Osteocyte (in vitro differentiated cells): ENCODE data around the gene GNG13. TPM values are rescaled to one million over a fixed set of nuclear protein-coding genes. Genes with fewer than 3 reads are reported as not detected.

Experiments used
- DNase-seq: peaks from one replicate; pipeline ENCODE4 v3.0.0; 2021; ENCODE audit warnings: mixed read lengths; ENCODE audit not compliant: unreplicated experiment; ENCODE audit errors: extremely low spot score
- H3K27ac Mint-ChIP-seq: one replicate; pipeline ENCODE4 v1.8.0; 2021; ENCODE audit warnings: mild to moderate bottlenecking, mixed read lengths; ENCODE audit not compliant: unreplicated experiment
- H3K27me3 Mint-ChIP-seq: one replicate; pipeline ENCODE4 v1.8.0; 2021; ENCODE audit warnings: mixed read lengths; ENCODE audit not compliant: unreplicated experiment
- H3K36me3 Mint-ChIP-seq: one replicate; pipeline ENCODE4 v1.8.0; 2021; ENCODE audit warnings: mixed read lengths; ENCODE audit not compliant: unreplicated experiment
- H3K4me1 Mint-ChIP-seq: one replicate; pipeline ENCODE4 v1.8.0; 2021; ENCODE audit warnings: mixed read lengths; ENCODE audit not compliant: unreplicated experiment
- H3K4me3 Mint-ChIP-seq: one replicate; pipeline ENCODE4 v1.8.0; 2021; ENCODE audit warnings: mild to moderate bottlenecking, moderate library complexity, mixed read lengths; ENCODE audit not compliant: unreplicated experiment
- H3K9me3 Mint-ChIP-seq: one replicate; pipeline ENCODE4 v1.8.0; 2021; ENCODE audit warnings: mixed read lengths; ENCODE audit not compliant: unreplicated experiment
- total RNA-seq: library from RNA; stranded (reverse); gene quantifications from 2 replicates; pipeline ENCODE4 v1.2.1, GENCODE V29; 2021
- TF ChIP-seq, protein P1 (sequence below): fragments of 200-600 bp; sonication (generic); IDR thresholded peaks from 2 replicates; pipeline ENCODE4 v1.5.0; 2021; ENCODE audit warnings: antibody characterized with exemption, mild to moderate bottlenecking, moderate library complexity

GNG13 gene
- total RNA-seq, 1 donor from 2014 or later: not detected

DNA sequence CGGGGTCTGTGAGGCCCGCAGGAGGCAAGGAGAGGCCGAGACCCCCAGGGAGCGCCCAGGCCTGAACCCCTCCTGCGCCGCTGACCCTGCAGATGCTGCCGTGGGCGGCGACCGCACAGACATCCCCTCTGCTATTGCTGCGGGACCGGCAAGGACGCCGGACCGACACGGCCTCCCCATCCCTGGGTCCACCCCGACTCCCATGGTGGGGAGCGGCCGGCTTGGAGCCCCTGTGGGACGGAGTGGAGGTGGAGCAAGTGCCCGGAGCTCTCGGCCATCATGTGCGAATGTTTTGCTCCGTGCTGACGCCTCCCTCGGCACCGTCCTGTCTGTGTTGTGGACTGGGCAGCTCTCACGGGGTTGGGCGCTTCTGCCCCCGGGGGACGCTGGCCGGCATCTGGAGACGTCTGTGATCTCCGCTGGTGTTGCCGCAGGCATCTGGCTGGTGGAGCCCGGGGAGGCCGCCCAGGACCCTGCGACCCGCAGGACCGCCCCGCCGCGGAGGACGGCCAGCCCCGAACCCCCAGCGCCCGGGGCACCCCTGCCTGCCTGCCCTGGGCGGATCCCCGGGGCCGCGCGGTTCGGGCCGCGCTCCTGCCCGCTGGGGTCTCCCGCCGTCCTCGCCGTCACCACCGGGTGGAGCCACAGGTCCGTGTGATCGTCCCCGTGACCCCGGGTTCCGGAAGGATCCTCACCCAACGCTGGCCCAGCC lies 12.8 kb upstream of the GNG13 start:
- Mint-ChIP-seq H3K4me3 (no peak overlapping the region), H3K27ac (no peak overlapping the region), H3K36me3 (no peaks in the 10 kb centered on the region), H3K4me1 (peaks cover 5% of the 10 kb centered on the region), H3K9me3 (no peaks in the 10 kb centered on the region), H3K27me3 (peaks cover 3% of the 10 kb centered on the region)
- no peak for DNase-seq
- TF ChIP-seq, protein P1, sequence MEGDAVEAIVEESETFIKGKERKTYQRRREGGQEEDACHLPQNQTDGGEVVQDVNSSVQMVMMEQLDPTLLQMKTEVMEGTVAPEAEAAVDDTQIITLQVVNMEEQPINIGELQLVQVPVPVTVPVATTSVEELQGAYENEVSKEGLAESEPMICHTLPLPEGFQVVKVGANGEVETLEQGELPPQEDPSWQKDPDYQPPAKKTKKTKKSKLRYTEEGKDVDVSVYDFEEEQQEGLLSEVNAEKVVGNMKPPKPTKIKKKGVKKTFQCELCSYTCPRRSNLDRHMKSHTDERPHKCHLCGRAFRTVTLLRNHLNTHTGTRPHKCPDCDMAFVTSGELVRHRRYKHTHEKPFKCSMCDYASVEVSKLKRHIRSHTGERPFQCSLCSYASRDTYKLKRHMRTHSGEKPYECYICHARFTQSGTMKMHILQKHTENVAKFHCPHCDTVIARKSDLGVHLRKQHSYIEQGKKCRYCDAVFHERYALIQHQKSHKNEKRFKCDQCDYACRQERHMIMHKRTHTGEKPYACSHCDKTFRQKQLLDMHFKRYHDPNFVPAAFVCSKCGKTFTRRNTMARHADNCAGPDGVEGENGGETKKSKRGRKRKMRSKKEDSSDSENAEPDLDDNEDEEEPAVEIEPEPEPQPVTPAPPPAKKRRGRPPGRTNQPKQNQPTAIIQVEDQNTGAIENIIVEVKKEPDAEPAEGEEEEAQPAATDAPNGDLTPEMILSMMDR: peak; percentile 69

DNA sequence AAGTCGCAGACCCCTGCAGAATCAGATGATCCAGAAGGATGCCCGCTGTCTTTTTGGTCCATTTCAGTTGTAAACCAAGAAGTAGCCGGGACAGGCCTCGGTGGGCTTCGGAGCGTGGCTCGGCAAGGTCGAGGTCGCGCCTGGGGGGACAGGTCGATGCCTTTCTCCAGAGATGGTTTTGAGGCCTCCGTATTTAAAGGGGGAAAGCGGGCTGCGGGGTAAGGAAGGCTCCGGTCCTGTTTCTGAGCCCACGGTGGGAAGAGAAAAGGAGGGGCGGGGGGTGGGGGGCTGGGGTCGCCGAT lies 7.5 kb upstream of the GNG13 start:
- no peaks in the 10 kb centered on the region for H3K36me3 Mint-ChIP-seq
- peak overlapping the region; percentile 90 for H3K27ac Mint-ChIP-seq
- H3K9me3 Mint-ChIP-seq: no peaks in the 10 kb centered on the region
- H3K27me3 Mint-ChIP-seq: peaks cover 3% of the 10 kb centered on the region
- TF ChIP-seq, protein P1: no peak
- DNase-seq: no peak
- H3K4me3 Mint-ChIP-seq: peak overlapping the region; percentile 96
- H3K4me1 Mint-ChIP-seq: peaks cover 3% of the 10 kb centered on the region

DNA sequence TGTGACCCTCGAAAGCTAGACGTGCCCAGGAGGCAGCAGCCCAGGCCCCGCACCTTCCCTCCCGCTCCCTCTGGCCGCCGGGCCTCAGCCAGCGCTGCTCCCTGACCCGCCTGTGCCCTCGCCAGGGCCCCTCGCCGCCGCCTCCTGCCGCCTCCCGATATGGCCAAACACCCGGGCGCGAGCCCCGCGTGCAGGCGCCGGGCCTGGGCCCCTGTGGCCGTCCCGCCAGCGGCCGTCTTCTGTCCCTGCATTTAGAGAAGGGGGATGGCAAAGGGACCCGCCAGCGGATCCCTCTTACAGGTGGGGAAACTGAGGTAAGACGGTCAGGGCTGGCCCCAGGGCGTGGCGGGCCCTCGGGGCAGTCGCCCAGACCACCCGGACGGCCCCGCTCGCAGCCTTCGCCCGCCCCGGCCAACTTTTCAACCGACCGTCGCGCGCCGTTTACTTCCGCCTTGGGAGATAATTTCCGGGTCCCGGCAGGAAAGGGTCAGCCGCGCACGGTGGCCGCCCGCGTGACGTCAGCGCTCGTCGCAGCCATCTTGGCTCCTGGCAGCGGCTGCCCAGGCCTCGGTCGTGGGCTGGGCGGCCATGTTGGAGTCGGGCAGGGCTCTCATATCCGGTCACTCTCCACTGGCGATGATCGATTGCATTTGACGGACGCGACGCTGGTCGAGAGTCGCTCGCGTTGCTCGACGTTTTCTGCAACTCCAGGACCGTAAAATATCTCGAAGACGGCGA lies 7.0 kb upstream of the GNG13 start:
- DNase-seq: peak; percentile 94
- Mint-ChIP-seq H3K27me3 (peaks cover 3% of the 10 kb centered on the region), H3K4me3 (peak overlapping the region; percentile 96), H3K9me3 (no peaks in the 10 kb centered on the region), H3K27ac (peak overlapping the region; percentile 90), H3K4me1 (peaks cover 3% of the 10 kb centered on the region), H3K36me3 (no peaks in the 10 kb centered on the region)
- TF ChIP-seq, protein P1: no peak

GRCh38 chr16:805474-805873 lies 4.9 kb upstream of the GNG13 start:
- H3K4me1 Mint-ChIP-seq: peaks cover 3% of the 10 kb centered on the region
- no peak overlapping the region for H3K27ac Mint-ChIP-seq
- H3K27me3 Mint-ChIP-seq: no peaks in the 10 kb centered on the region
- H3K4me3 Mint-ChIP-seq: no peak overlapping the region
- no peaks in the 10 kb centered on the region for H3K36me3 Mint-ChIP-seq
- DNase-seq: no peak
- no peaks in the 10 kb centered on the region for H3K9me3 Mint-ChIP-seq
- TF ChIP-seq, protein P1: no peak
